ENCODE results near the gene DIAPH2.

The DIAPH2 gene

DNA sequence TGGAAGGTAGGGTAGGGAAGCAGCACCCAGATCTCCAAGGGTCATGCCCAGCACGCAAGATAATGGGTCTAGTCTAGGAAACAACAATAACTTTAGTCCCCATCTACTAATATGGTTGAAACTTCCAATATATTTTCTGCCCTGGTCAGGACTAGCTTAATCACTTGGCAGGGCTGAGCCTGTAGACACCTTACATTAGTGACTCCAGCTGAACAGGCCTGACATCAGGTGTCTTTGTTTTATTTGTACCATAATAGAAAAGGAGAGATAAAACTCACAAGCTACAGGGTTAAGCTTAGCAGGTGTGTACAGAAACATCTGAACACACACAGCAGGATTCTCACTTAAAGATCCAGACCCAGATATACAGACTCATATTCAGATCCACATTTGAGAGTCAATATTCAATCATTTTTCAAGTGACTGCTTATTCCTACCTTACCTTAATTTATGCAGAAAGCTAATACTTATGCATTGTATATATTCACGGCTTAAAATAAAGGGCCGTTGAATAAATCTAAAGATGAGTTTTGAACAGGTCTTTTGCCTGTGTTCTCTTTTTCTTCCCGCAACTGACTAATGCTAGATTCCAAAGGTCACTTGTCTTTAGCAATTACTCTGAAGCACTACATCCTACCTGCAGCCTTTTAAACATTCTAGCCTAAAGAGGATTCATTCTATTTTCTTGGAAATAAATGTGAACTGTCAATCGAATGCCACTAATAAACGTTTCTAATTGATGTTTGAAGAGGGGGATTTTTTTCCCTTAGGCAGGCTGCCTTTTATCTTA is 944.4 kb downstream of the DIAPH2 start:
- H3K27me3 ChIP-seq (ENCODE audit: control insufficient read depth, insufficient read depth, low read length) = no peaks in the 10 kb centered on the region
- H3K4me1 ChIP-seq (ENCODE audit: control insufficient read depth, insufficient read depth, low read length) = no peaks in the 10 kb centered on the region
- no peak overlapping the region for H3K27ac ChIP-seq (ENCODE audit: low read depth, low read length)
- no peaks in the 10 kb centered on the region for H3K36me3 ChIP-seq (ENCODE audit: control insufficient read depth, insufficient read depth, low read length)
- H3K9ac ChIP-seq (ENCODE audit: low read length) = no peak overlapping the region
- no peak overlapping the region for H3K4me3 ChIP-seq (ENCODE audit: low read length)

DNA sequence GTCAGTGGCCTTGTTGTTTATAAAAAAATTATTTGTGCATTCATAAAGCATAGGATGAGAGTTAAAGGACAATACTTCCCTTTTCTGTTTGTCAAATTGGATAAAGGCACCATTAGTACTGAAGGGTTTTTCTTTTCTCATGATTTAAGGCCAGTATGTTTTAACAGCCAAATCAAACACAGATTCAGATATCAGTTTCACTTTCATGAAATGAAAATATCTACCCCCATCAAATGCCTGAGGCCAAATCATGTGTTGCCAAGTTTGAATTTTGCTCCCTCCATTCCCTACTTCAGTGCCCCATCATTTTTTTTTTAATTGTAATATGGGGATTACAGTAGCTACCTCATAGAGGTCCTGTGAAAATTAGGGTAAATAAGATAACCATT is 944.9 kb downstream of the DIAPH2 start:
- H3K36me3 ChIP-seq (ENCODE audit: control insufficient read depth, insufficient read depth, low read length) = no peaks in the 10 kb centered on the region
- no peaks in the 10 kb centered on the region for H3K4me1 ChIP-seq (ENCODE audit: control insufficient read depth, insufficient read depth, low read length)
- H3K9ac ChIP-seq (ENCODE audit: low read length) = no peak overlapping the region
- H3K27me3 ChIP-seq (ENCODE audit: control insufficient read depth, insufficient read depth, low read length) = no peaks in the 10 kb centered on the region
- H3K4me3 ChIP-seq (ENCODE audit: low read length) = no peak overlapping the region
- H3K27ac ChIP-seq (ENCODE audit: low read depth, low read length) = no peak overlapping the region

DNA sequence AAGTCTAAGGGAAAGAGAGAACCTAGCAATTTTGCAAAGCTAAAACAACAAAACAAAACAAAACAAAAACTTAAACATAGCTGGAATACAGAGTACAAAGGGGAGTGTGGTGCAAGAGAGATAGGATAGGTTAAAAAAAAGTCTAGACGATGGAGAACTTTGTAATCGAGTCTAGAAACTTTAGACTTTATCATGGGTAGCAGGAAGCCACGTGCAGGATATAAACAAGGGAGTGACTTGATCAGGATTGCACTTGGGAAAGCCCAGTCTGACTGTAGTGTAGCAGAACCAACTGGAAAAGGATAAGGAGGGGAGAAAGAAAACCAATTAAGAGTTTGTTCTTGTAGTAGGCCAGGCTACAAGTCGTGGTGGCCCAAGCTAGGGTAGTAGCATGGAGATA is 949.2 kb downstream of the DIAPH2 start:
- Histone ChIP-seq H3K4me1 (ENCODE audit: control insufficient read depth, insufficient read depth, low read length) (no peaks in the 10 kb centered on the region), H3K4me3 (ENCODE audit: low read length) (no peak overlapping the region), H3K9ac (ENCODE audit: low read length) (no peak overlapping the region), H3K27me3 (ENCODE audit: control insufficient read depth, insufficient read depth, low read length) (no peaks in the 10 kb centered on the region), H3K27ac (ENCODE audit: low read depth, low read length) (no peak overlapping the region), H3K36me3 (ENCODE audit: control insufficient read depth, insufficient read depth, low read length) (no peaks in the 10 kb centered on the region)

DNA sequence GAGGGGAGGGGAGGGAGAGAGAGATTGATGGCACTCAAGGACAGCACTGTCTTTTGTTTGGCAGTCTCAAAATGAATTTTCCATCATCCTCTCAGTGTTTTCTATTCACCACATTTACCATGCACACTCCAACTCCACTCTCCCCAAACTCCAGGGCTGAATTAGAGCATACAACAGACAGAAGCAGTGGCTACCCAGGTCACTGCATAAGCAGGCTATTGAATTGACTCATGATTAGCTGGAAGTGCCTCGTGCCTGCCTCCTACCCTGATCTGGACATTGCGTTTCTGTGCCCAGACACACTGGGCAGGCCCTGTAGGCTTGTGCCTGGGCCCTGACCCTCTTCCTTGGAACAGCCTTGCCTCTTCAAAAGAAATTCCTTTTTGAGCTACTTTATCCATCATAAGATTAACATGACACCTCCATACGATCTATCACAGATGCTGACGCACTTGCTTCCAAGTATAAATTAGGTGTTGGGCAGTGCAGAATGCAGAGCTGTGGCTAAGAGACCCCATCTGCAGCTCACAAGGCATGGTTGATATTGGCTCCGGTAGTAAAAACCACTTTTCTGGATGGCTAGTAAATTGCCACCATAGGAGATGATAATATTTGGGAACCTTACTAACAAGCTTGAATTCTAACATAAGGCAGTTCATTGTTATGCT is 952.0 kb downstream of the DIAPH2 start:
- Histone ChIP-seq H3K4me1 (ENCODE audit: control insufficient read depth, insufficient read depth, low read length) (no peaks in the 10 kb centered on the region), H3K27ac (ENCODE audit: low read depth, low read length) (no peak overlapping the region), H3K36me3 (ENCODE audit: control insufficient read depth, insufficient read depth, low read length) (no peaks in the 10 kb centered on the region), H3K4me3 (ENCODE audit: low read length) (no peak overlapping the region), H3K9ac (ENCODE audit: low read length) (no peak overlapping the region), H3K27me3 (ENCODE audit: control insufficient read depth, insufficient read depth, low read length) (no peaks in the 10 kb centered on the region)

DNA sequence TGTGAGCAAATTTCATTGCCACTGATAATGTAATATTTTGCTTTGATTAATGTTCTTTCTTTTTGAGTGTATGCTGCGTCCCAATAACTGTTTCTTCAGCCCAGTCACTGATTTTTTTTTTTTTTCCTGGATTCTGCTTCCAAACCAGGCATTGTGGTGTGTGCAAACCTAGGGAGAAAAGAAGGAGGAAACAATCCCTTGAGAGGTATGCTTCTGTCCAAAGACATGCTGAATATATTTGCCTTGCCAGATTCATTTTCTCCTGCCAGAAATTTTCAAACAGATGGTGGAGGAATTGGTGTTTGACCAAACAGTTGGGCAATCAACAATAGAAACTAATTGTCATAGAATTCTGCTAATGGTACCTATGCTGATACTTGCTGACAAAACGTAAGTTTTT is 952.6 kb downstream of the DIAPH2 start:
- H3K4me3 ChIP-seq (ENCODE audit: low read length) = no peak overlapping the region
- H3K27ac ChIP-seq (ENCODE audit: low read depth, low read length) = no peak overlapping the region
- H3K36me3 ChIP-seq (ENCODE audit: control insufficient read depth, insufficient read depth, low read length) = no peaks in the 10 kb centered on the region
- no peaks in the 10 kb centered on the region for H3K4me1 ChIP-seq (ENCODE audit: control insufficient read depth, insufficient read depth, low read length)
- no peaks in the 10 kb centered on the region for H3K27me3 ChIP-seq (ENCODE audit: control insufficient read depth, insufficient read depth, low read length)
- no peak overlapping the region for H3K9ac ChIP-seq (ENCODE audit: low read length)

DNA sequence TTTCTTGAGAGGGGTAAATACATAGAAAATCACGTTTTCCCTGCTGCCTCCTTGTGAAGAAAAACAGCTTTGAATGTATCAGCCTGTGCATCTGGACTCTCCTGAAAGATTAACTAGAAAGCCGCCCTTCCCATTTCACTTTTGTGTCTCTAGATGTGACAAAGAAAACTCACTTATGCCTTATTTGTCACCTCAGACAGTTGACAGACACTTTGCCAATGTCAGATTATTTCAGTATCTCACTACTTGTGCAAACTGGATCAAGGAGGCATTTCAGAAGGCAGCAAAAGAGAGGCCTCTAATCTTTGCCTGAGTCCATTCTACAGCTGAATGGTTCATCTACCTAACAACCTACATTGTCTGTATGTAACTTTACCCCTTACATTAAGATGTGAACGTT is 954.0 kb downstream of the DIAPH2 start:
- H3K36me3 ChIP-seq (ENCODE audit: control insufficient read depth, insufficient read depth, low read length) = no peaks in the 10 kb centered on the region
- H3K27me3 ChIP-seq (ENCODE audit: control insufficient read depth, insufficient read depth, low read length) = no peaks in the 10 kb centered on the region
- no peak overlapping the region for H3K4me3 ChIP-seq (ENCODE audit: low read length)
- H3K9ac ChIP-seq (ENCODE audit: low read length) = no peak overlapping the region
- no peaks in the 10 kb centered on the region for H3K4me1 ChIP-seq (ENCODE audit: control insufficient read depth, insufficient read depth, low read length)
- no peak overlapping the region for H3K27ac ChIP-seq (ENCODE audit: low read depth, low read length)

DNA sequence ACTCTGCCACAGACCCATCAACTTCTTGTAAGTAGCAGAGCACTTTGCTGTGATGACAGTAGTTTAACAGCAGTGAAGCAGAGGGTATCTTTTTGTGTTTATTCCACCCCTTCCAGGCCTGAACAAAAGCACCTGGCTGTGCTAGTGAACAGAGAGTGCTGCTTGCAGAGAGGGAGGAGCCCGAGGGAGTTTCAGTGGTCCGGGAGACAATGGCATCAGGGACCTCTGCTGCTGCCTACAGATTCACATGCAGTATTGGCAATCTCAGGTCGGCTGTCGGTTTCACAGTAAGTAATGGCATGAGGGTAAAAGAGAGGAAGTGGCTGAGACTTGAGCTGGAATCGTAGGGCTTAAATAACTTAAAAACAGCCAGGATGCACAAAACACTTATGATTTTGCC is 954.9 kb downstream of the DIAPH2 start:
- no peaks in the 10 kb centered on the region for H3K4me1 ChIP-seq (ENCODE audit: control insufficient read depth, insufficient read depth, low read length)
- H3K27ac ChIP-seq (ENCODE audit: low read depth, low read length) = no peak overlapping the region
- no peaks in the 10 kb centered on the region for H3K36me3 ChIP-seq (ENCODE audit: control insufficient read depth, insufficient read depth, low read length)
- H3K4me3 ChIP-seq (ENCODE audit: low read length) = no peak overlapping the region
- H3K27me3 ChIP-seq (ENCODE audit: control insufficient read depth, insufficient read depth, low read length) = no peaks in the 10 kb centered on the region
- no peak overlapping the region for H3K9ac ChIP-seq (ENCODE audit: low read length)
